IMR-90 (cell line): ENCODE data around the gene FNDC10. TPM values are rescaled to one million over a fixed set of nuclear protein-coding genes. Genes with fewer than 3 reads are reported as not detected.
A peak's percentile ranks its signal among the peaks of the same experiment; 100 is the strongest.

Experiments used
- ATAC-seq: fragments of 200-7000 bp; cut with Tn5 transposase; 2 replicates; pipeline ENCODE4 v1.9.1; 2020; ENCODE audit warnings: low read depth, mild to moderate bottlenecking, moderate library complexity
- BruUV-seq: library from RNA; stranded (reverse); fragments of 400-500 nt; replicated peaks from 2 replicates; lab custom pipeline; 2021; lab: Mats Ljungman, UMichigan
- CTCF ChIA-PET: fragments of 300-600 bp; formaldehyde crosslinking; extraction: SDS; loops from one replicate; lab custom pipeline; 2021; ENCODE audit warnings: antibody characterized with exemption; lab: Yijun Ruan, JAX
- POLR2A ChIA-PET: fragments of 300-600 bp; sonication (Branson Sonifier 250); formaldehyde crosslinking; loops from one replicate; lab custom pipeline; 2022; ENCODE audit warnings: antibody characterized with exemption; ENCODE audit not compliant: unreplicated experiment; lab: Charles Lee
- DNase-seq: peaks from one replicate; pipeline ENCODE4 v3.0.0; 2013
- H2AFZ ChIP-seq: replicated peaks from 2 replicates; pipeline ENCODE3; 2013; ENCODE audit warnings: low read length, mild to moderate bottlenecking; ENCODE audit not compliant: poor library complexity
- H2AK5ac ChIP-seq: 2 replicates; pipeline ENCODE4 v1.6.1; 2013; ENCODE audit warnings: low read depth, low read length, inconsistent platforms
- H2AK9ac ChIP-seq: replicated peaks from 2 replicates; pipeline ENCODE3; 2013; ENCODE audit warnings: mild to moderate bottlenecking, low read depth, low read length, moderate library complexity; ENCODE audit not compliant: poor library complexity
- H2BK120ac ChIP-seq: 2 replicates; pipeline ENCODE4 v1.6.1; 2013; ENCODE audit warnings: low read depth, low read length, inconsistent platforms
- H2BK15ac ChIP-seq: 3 replicates; pipeline ENCODE4 v1.6.1; 2013; ENCODE audit warnings: low read depth, low read length, inconsistent platforms
- H2BK20ac ChIP-seq: 2 replicates; pipeline ENCODE4 v1.6.1; 2013; ENCODE audit warnings: low read depth, mild to moderate bottlenecking, inconsistent platforms, low read length, moderate library complexity
- H2BK5ac ChIP-seq: 2 replicates; pipeline ENCODE4 v1.6.1; 2013; ENCODE audit warnings: mild to moderate bottlenecking, low read depth, low read length, inconsistent platforms; ENCODE audit not compliant: poor library complexity, severe bottlenecking
- H3K14ac ChIP-seq: replicated peaks from 2 replicates; pipeline ENCODE4 v1.6.1; 2013; ENCODE audit warnings: low read depth, low read length, inconsistent platforms
- H3K18ac ChIP-seq: 2 replicates; pipeline ENCODE4 v1.6.1; 2013; ENCODE audit warnings: low read depth, low read length, control low read depth
- H3K23ac ChIP-seq: 2 replicates; pipeline ENCODE4 v1.6.1; 2013; ENCODE audit warnings: low read depth, low read length, inconsistent platforms
- H3K27ac ChIP-seq: 2 replicates; pipeline ENCODE4 v1.5.1; 2013; ENCODE audit warnings: mild to moderate bottlenecking, control low read depth, low read length; ENCODE audit not compliant: insufficient read depth
- H3K27me3 ChIP-seq: 2 replicates; pipeline ENCODE4 v1.6.1; 2013; ENCODE audit warnings: low read length; ENCODE audit not compliant: control insufficient read depth, insufficient read depth
- H3K36me3 ChIP-seq: 2 replicates; pipeline ENCODE4 v1.6.1; 2013; ENCODE audit warnings: low read length, mixed read lengths; ENCODE audit not compliant: control insufficient read depth, insufficient read depth
- H3K4ac ChIP-seq: 2 replicates; pipeline ENCODE4 v1.6.1; 2013; ENCODE audit warnings: low read depth, low read length, inconsistent platforms
- H3K4me1 ChIP-seq: 2 replicates; pipeline ENCODE4 v1.6.1; 2013; ENCODE audit warnings: low read length, mixed read lengths; ENCODE audit not compliant: control insufficient read depth, insufficient read depth
- H3K4me2 ChIP-seq: 2 replicates; pipeline ENCODE4 v1.6.1; 2013; ENCODE audit warnings: low read depth, mild to moderate bottlenecking, control low read depth, low read length, moderate library complexity
- H3K4me3 ChIP-seq: 2 replicates; pipeline ENCODE4 v1.5.1; 2013; ENCODE audit warnings: low read depth, mild to moderate bottlenecking, control low read depth, low read length, moderate library complexity; ENCODE audit not compliant: insufficient read depth
- H3K56ac ChIP-seq: 2 replicates; pipeline ENCODE4 v1.6.1; 2013; ENCODE audit warnings: low read length, inconsistent platforms; ENCODE audit not compliant: insufficient read depth; ENCODE audit errors: extremely low read depth
- H3K79me1 ChIP-seq, 2 experiments: 2 replicates each; pipeline ENCODE4 v1.6.1; 2013; ENCODE audit warnings: low read length in 2 of 2, inconsistent platforms in 1 of 2, low read depth in 1 of 2
- H3K9ac ChIP-seq: 2 replicates; pipeline ENCODE4 v1.6.1; 2013; ENCODE audit warnings: low read depth, low read length, control low read depth
- H3K9me1 ChIP-seq: 2 replicates; pipeline ENCODE4 v1.6.1; 2013; ENCODE audit warnings: low read length, inconsistent platforms; ENCODE audit not compliant: insufficient read depth
- H3K9me3 ChIP-seq: 2 replicates; pipeline ENCODE4 v1.6.1; 2013; ENCODE audit warnings: low read length; ENCODE audit not compliant: control insufficient read depth, insufficient read depth
- H4K20me1 ChIP-seq: 2 replicates; pipeline ENCODE4 v1.6.1; 2013; ENCODE audit warnings: low read length, inconsistent platforms; ENCODE audit not compliant: insufficient read depth
- H4K5ac ChIP-seq: 2 replicates; pipeline ENCODE4 v1.6.1; 2013; ENCODE audit warnings: mild to moderate bottlenecking, low read depth, low read length, control low read depth
- H4K8ac ChIP-seq, 2 experiments: 2 replicates each; pipeline ENCODE4 v1.6.1; 2013; ENCODE audit warnings: low read depth in 2 of 2, low read length in 2 of 2, control low read depth in 1 of 2, inconsistent platforms in 1 of 2
- H4K91ac ChIP-seq: 2 replicates; pipeline ENCODE4 v1.6.1; 2013; ENCODE audit warnings: low read depth, low read length, inconsistent platforms; ENCODE audit not compliant: insufficient read depth
- MAZ ChIP-seq: IDR thresholded peaks from 2 replicates; pipeline ENCODE4 v1.6.1; 2012; ENCODE audit warnings: low read depth, mild to moderate bottlenecking, low read length, improper control_type of control experiment, moderate library complexity, borderline replicate concordance
- NFE2L2 ChIP-seq: fragments of 150-350 bp; IDR thresholded peaks from 2 replicates; pipeline ENCODE4 v1.6.1; 2016; ENCODE audit warnings: low read depth, mild to moderate bottlenecking, low read length
- whole genome bisulfite sequencing, 2 experiments: methylation state at CpG; one replicate each; pipeline versions ENCODE4 v1.1.5 to v1.1.7; 2013; ENCODE audit warnings: missing lambda C conversion rate in 2 of 2; ENCODE audit not compliant: insufficient read length in 1 of 2; ENCODE audit errors: extremely low coverage in 2 of 2; 5-methylcytosine and 5-hydroxymethylcytosine counted together
- dilution Hi-C: fragments of 300-500 bp; cut with HindIII; formaldehyde crosslinking; loops from one replicate; pipeline ENCODE4 v1.14.3; 2018; ENCODE audit warnings: low sequenced_read_pairs; ENCODE audit not compliant: unreplicated experiment
- in situ Hi-C: fragments of 300-500 bp; cut with MboI; formaldehyde crosslinking; loops from 3 replicates; pipeline ENCODE4 v1.14.3; 2019; ENCODE audit warnings: low sequenced_read_pairs, inconsistent platforms, mixed read lengths
- intact Hi-C: fragments of 100-400 bp; cut with micrococcal nuclease; formaldehyde crosslinking; loops from 2 replicates; pipeline ENCODE4 v1.10.0; 2022
- polyA plus RNA-seq, 3 experiments: library from polyadenylated mRNA; depleted of rRNA; stranded (reverse); fragments of >200 nt; gene quantifications; 2 replicates each; pipeline ENCODE4 v1.2.3, GENCODE V29; 2012; ENCODE audit warnings: low replicate concordance in 1 of 3
- total RNA-seq: library from RNA; depleted of rRNA; stranded (reverse); fragments of >200 nt; gene quantifications from 2 replicates; pipeline ENCODE4 v1.2.3, GENCODE V29; 2012
- TF ChIP-seq, protein P1 (sequence below): conservative IDR thresholded peaks from 2 replicates; pipeline ENCODE4 v1.5.1; 2012; ENCODE audit warnings: mild to moderate bottlenecking, low read depth, low read length, improper control_type of control experiment

FNDC10 gene
- total and polyA plus RNA-seq, 2 of the 4 experiments (the other 2 are of a cell fraction): 0.36 to 5.8 TPM

DNA sequence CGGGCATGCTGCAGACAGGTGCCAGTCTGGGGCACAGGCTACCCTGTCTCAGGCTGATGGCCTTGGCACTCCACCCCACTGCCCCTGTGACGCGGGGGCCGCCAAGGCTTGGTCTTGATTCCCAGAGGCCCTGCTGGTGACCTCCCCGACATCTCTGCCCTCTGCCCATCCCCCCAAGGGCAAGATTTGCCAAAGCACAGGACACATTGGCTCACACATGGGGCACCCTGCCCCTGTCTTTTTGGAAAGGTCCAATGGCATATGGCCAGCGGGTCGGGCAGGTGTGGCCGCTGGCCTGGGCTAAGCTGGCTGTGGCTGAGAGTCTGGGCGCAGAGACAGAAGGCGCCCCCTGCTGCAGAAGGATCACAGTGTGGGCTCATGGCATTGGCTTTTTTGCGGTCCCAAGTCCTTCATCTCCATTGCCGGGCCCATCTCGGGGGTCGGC, 20.0 kb upstream of the FNDC10 start:
- ChIA-PET CTCF (interaction anchor here (0.5 to 1.0 kb wide), 2 partner anchors 33 to 286 kb away, joined by 3 read pairs; no protein-coding TSS in a partner anchor), POLR2A (no interaction called here)
- DNase-seq (no peak), ATAC-seq (no peak)
- Histone ChIP-seq H3K23ac (no peak overlapping the region), H3K56ac (no peak overlapping the region), H3K4me3 (no peak overlapping the region), H2AK5ac (no peak overlapping the region), H4K8ac (no peak overlapping the region), H2AK9ac (no peak overlapping the region), H2BK5ac (no peak overlapping the region), H3K9me3 (no peaks in the 10 kb centered on the region), H3K4me1 (peaks cover 9% of the 10 kb centered on the region), H3K27me3 (no peaks in the 10 kb centered on the region), H3K4ac (no peak overlapping the region), H2BK120ac (no peak overlapping the region), H4K20me1 (peaks cover 42% of the 10 kb centered on the region), H2AFZ (no peak overlapping the region), H3K36me3 (peaks cover 19% of the 10 kb centered on the region; the same call in 1 of the 2 replicates), H2BK15ac (no peak overlapping the region), H3K4me2 (no peak overlapping the region), H3K79me1 (peaks cover 9 to 51% of the 10 kb centered on the region in 2 experiments; a peak in 3 of 4 replicates), H3K14ac (no peak overlapping the region), H4K5ac (no peak overlapping the region), H3K9ac (no peak overlapping the region), H3K18ac (no peak overlapping the region), H4K91ac (no peak overlapping the region), H3K9me1 (peaks cover 3% of the 10 kb centered on the region; the same call in 1 of the 2 replicates), H2BK20ac (no peak overlapping the region), H3K27ac (no peak overlapping the region)
- TF ChIP-seq NFE2L2: no peak
- TF ChIP-seq MAZ: no peak
- TF ChIP-seq, protein P1, sequence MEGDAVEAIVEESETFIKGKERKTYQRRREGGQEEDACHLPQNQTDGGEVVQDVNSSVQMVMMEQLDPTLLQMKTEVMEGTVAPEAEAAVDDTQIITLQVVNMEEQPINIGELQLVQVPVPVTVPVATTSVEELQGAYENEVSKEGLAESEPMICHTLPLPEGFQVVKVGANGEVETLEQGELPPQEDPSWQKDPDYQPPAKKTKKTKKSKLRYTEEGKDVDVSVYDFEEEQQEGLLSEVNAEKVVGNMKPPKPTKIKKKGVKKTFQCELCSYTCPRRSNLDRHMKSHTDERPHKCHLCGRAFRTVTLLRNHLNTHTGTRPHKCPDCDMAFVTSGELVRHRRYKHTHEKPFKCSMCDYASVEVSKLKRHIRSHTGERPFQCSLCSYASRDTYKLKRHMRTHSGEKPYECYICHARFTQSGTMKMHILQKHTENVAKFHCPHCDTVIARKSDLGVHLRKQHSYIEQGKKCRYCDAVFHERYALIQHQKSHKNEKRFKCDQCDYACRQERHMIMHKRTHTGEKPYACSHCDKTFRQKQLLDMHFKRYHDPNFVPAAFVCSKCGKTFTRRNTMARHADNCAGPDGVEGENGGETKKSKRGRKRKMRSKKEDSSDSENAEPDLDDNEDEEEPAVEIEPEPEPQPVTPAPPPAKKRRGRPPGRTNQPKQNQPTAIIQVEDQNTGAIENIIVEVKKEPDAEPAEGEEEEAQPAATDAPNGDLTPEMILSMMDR: peak; percentile 25; the same call in 1 of the 2 replicates
- intact Hi-C loops: no loop called here
- no TSS peak for BruUV-seq
- WGBS, 2 experiments: 84% methylated on average over 6 of the region's 14 CpGs; no CpG with 5 or more reads in 1 of the 2 experiments
- in situ Hi-C loops: no loop called here
- dilution Hi-C loops: no loop called here
